Right lobe of liver (tissue), 6 donors: ENCODE results near the gene FDX1. TPM values are rescaled to one million over a fixed set of nuclear protein-coding genes. Genes with fewer than 3 reads are reported as not detected.

Experiments
- ATAC-seq, 4 donors: fragments of 200-7000 bp; cut with Tn5 transposase; one replicate each; pipeline ENCODE4 v1.9.1; 2020; ENCODE audit warnings: mild to moderate bottlenecking in 4 of 4, moderate library complexity in 4 of 4
- DNase-seq, 3 donors: peaks; one replicate each; pipeline ENCODE4 v3.0.0-alpha.2; 2020
- H3K27ac ChIP-seq, 3 donors: fragments of 200-600 bp; one replicate each; pipeline ENCODE4 v1.8.0; 2022
- H3K27me3 ChIP-seq, 2 donors: fragments of 200-600 bp; one replicate each; pipeline ENCODE4 v1.8.0; 2022
- H3K36me3 ChIP-seq, 4 donors: fragments of 200-600 bp; sonication (generic) in 1 of 4; one replicate each; pipeline versions ENCODE4 v1.5.1 to v1.8.0; 2017 to 2022; ENCODE audit warnings: control low read depth in 1 of 4
- H3K4me1 ChIP-seq, 4 donors: fragments of 200-600 bp; sonication (generic) in 1 of 4; one replicate each; pipeline versions ENCODE4 v1.5.1 to v1.8.0; 2017 to 2022; ENCODE audit warnings: control low read depth in 1 of 4
- H3K4me3 ChIP-seq, 3 donors: fragments of 200-600 bp; one replicate each; pipeline ENCODE4 v1.8.0; 2022
- H3K9me3 ChIP-seq, 4 donors: fragments of 200-600 bp; sonication (generic) in 1 of 4; one replicate each; pipeline versions ENCODE4 v1.5.1 to v1.8.0; 2017 to 2022; ENCODE audit warnings: control low read depth in 1 of 4
- POLR2A ChIP-seq: fragments of 450-650 bp; IDR thresholded peaks from one replicate; pipeline ENCODE4 v1.6.1; 2017; ENCODE audit warnings: antibody characterized with exemption, mild to moderate bottlenecking
- WGBS: methylation state at CpG from one replicate; pipeline ENCODE4 v1.1.6; 2018; ENCODE audit warnings: low coverage, low lambda C conversion rate; ENCODE audit not compliant: insufficient coverage; ENCODE audit errors: missing lambda C conversion rate; 5-methylcytosine and 5-hydroxymethylcytosine counted together
- intact Hi-C, 2 donors: fragments of 100-400 bp; cut with DNase I; formaldehyde crosslinking; loops; one replicate each; pipeline versions ENCODE4 v1.11.2 to v1.14.1; 2022
- total RNA-seq, 6 experiments: library from RNA; depleted of rRNA in 2 of 6; stranded (reverse); fragments of >200 nt in 2 of 6; fragmentation: NEBNext Ultra II Directional in 3 of 6; extraction: Animal tissue kit (Norgen Biotek cat#: 25700) in 3 of 6; gene quantifications; one replicate each; pipeline versions ENCODE4 v1.1.0 to v1.2.4, GENCODE V29; 2016 to 2023
- TF ChIP-seq, protein P1 (sequence below), 4 donors: fragments of 200-600 bp in 3 of 4; fragments of 450-650 bp in 1 of 4; IDR thresholded peaks; one replicate each; pipeline versions ENCODE4 v1.5.1 to v1.8.0; 2016 to 2022; ENCODE audit warnings: antibody characterized with exemption in 4 of 4, mild to moderate bottlenecking in 2 of 4
- donor health status: DM: no; HTN: yes; CAD: no.
- donor health status: DM: no; HTN: no; CAD: no.
- donor health status: DM: no; HTN: no; CAD: no.
- donor health status: DM: no; HTN: yes; CAD: no.
- donor health status: DM: no; HTN: yes; CAD: no.

FDX1 gene
- total RNA-seq, 6 experiments from 2014 or later = 20.6 to 42.6 (median 25.1) TPM

DNA sequence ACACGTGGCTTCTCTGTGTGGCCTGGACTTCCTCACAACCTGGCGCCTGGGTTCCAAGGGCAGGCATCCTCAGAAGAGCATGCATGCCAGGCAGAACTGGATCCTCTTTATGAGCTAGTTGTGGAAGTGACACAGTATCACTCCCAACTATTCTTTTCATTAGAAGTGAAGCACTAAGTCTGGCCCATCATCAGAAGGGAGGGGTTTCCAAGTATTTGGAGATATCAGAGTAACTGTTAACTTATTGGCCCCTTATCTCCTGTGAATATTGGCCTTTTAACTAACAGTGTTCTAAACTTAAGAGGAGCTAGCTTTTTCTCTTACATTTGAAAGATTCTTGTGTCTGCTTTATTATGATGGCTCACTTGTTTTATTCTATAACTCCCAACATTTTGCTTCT, 35.5 kb downstream of the FDX1 start:
- intact Hi-C loops = no loop called here

GRCh38 chr11:110467556-110467955, 37.8 kb downstream of the FDX1 start:
- no peak overlapping the region for H3K4me3 ChIP-seq

More for the DNA sequence above, 35.5 kb downstream of the FDX1 start:
- no peak for TF ChIP-seq POLR2A
- TF ChIP-seq, protein P1, sequence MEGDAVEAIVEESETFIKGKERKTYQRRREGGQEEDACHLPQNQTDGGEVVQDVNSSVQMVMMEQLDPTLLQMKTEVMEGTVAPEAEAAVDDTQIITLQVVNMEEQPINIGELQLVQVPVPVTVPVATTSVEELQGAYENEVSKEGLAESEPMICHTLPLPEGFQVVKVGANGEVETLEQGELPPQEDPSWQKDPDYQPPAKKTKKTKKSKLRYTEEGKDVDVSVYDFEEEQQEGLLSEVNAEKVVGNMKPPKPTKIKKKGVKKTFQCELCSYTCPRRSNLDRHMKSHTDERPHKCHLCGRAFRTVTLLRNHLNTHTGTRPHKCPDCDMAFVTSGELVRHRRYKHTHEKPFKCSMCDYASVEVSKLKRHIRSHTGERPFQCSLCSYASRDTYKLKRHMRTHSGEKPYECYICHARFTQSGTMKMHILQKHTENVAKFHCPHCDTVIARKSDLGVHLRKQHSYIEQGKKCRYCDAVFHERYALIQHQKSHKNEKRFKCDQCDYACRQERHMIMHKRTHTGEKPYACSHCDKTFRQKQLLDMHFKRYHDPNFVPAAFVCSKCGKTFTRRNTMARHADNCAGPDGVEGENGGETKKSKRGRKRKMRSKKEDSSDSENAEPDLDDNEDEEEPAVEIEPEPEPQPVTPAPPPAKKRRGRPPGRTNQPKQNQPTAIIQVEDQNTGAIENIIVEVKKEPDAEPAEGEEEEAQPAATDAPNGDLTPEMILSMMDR (IDR thresholded peaks at IDR 0.05) = no peak
- Histone ChIP-seq H3K4me3 (no peak overlapping the region), H3K27ac (no peak overlapping the region), H3K9me3 (no peaks in the 10 kb centered on the region), H3K36me3 (peaks cover 0 to 4% (median 1%) of the 10 kb centered on the region in 4 donors), H3K4me1 (no peaks in the 10 kb centered on the region), H3K27me3 (no peaks in the 10 kb centered on the region)
- DNase-seq (no peak), ATAC-seq (no peak)
- WGBS = 80% methylated on average over 1 of the region's 2 CpGs

DNA sequence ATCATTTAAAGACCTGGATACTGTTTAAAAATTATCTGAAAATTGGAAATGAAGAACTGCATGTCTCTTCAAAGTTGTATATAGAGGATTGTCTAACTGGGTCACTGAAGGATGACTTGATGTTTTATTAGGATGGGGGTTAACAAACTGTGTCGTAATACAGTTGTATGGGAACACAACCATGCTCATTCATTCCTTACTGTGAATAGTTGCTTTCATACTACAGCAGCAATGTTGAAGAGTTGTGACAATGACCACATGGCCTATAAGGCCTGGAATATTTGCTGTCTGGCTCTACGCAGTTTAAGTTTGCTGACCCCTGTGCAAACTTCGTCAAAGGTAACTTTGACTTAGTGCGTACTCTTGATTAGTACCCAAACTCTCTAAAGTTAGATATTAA, 38.4 kb downstream of the FDX1 start:
- TF ChIP-seq POLR2A = no peak
- TF ChIP-seq, protein P1 (IDR thresholded peaks at IDR 0.05) = no peak
- intact Hi-C loops = no loop called here
- WGBS = 96% methylated on average over 4 of the region's 4 CpGs
- DNase-seq = no peak
- no peak for ATAC-seq
- Histone ChIP-seq H3K4me3 (no peak overlapping the region), H3K27ac (no peak overlapping the region), H3K27me3 (no peaks in the 10 kb centered on the region), H3K4me1 (no peaks in the 10 kb centered on the region), H3K36me3 (no peaks in the 10 kb centered on the region), H3K9me3 (no peaks in the 10 kb centered on the region)

More at GRCh38 chr11:110467556-110467955, 37.8 kb downstream of the FDX1 start:
- Histone ChIP-seq H3K36me3 (no peaks in the 10 kb centered on the region), H3K27ac (no peak overlapping the region), H3K4me1 (no peaks in the 10 kb centered on the region), H3K27me3 (no peaks in the 10 kb centered on the region), H3K9me3 (no peaks in the 10 kb centered on the region)
- no peak for DNase-seq
- TF ChIP-seq POLR2A = no peak
- TF ChIP-seq, protein P1 (IDR thresholded peaks at IDR 0.05) = no peak
- intact Hi-C loops = no loop called here
- no peak for ATAC-seq
- whole genome bisulfite sequencing = 87% methylated on average over 2 of the region's 3 CpGs

- no peaks in the 10 kb centered on the region for H3K36me3 ChIP-seq
- ATAC-seq = no peak
- intact Hi-C loops = no loop called here
Observed at GRCh38 chr11:110469127-110469526, 39.4 kb downstream of the FDX1 start.

More at GRCh38 chr11:110469127-110469526, 39.4 kb downstream of the FDX1 start:
- Histone ChIP-seq H3K27me3 (no peaks in the 10 kb centered on the region), H3K27ac (no peak overlapping the region), H3K4me1 (no peaks in the 10 kb centered on the region), H3K9me3 (no peaks in the 10 kb centered on the region), H3K4me3 (no peak overlapping the region)
- TF ChIP-seq POLR2A = no peak
- TF ChIP-seq, protein P1 (IDR thresholded peaks at IDR 0.05) = no peak
- DNase-seq = no peak
